GM12878 (cell line): ENCODE results near the gene MOGAT3.

Experiments
- CEBPB ChIP-seq, 2 experiments: fragments of 150-350 bp in 1 of 2; IDR thresholded peaks; 2 replicates each; pipeline ENCODE4 v1.6.1; 2012 to 2014; ENCODE audit warnings: low read depth in 2 of 2, low read length in 2 of 2, borderline replicate concordance in 1 of 2, inconsistent platforms in 1 of 2
- GATAD2B ChIP-seq: fragments of 450-650 bp; conservative IDR thresholded peaks from 2 replicates; pipeline ENCODE4 v1.6.1; 2017; ENCODE audit warnings: low read depth, mild to moderate bottlenecking, moderate library complexity
- POLR2A ChIP-seq: IDR thresholded peaks from 2 replicates; pipeline ENCODE4 v1.6.1; 2011; ENCODE audit warnings: low read depth, mild to moderate bottlenecking, low read length
- RELA ChIP-seq: fragments of 450-650 bp; IDR thresholded peaks from 2 replicates; pipeline ENCODE4 v1.8.0; 2014; ENCODE audit warnings: borderline replicate concordance; ENCODE audit not compliant: partially characterized antibody
- TAF1 ChIP-seq: IDR thresholded peaks from 2 replicates; pipeline ENCODE4 v1.6.1; 2011; ENCODE audit warnings: mild to moderate bottlenecking, low read depth, low read length, borderline replicate concordance
- TF ChIP-seq, protein P1 (sequence below), 3 experiments: IDR thresholded peaks in 2 of 3; conservative IDR thresholded peaks in 1 of 3; 2 replicates each; pipeline ENCODE4 v1.5.1; 2011; ENCODE audit warnings: low read depth in 3 of 3, low read length in 3 of 3, mild to moderate bottlenecking in 3 of 3, control low read depth in 2 of 3, moderate library complexity in 2 of 3, inconsistent platforms in 1 of 3, mixed read lengths in 1 of 3; ENCODE audit not compliant: control insufficient read depth in 2 of 3, insufficient read depth in 1 of 3; ENCODE audit errors: extremely low read depth in 1 of 3
- TF ChIP-seq, protein P2 (sequence below): IDR thresholded peaks from 2 replicates; pipeline ENCODE4 v1.6.1; 2011; ENCODE audit warnings: borderline replicate concordance, low read depth, mild to moderate bottlenecking, moderate library complexity, low read length; ENCODE audit not compliant: insufficient read depth, poor library complexity, severe bottlenecking

- TF ChIP-seq GATAD2B, result no peak
- TF ChIP-seq, protein P1, sequence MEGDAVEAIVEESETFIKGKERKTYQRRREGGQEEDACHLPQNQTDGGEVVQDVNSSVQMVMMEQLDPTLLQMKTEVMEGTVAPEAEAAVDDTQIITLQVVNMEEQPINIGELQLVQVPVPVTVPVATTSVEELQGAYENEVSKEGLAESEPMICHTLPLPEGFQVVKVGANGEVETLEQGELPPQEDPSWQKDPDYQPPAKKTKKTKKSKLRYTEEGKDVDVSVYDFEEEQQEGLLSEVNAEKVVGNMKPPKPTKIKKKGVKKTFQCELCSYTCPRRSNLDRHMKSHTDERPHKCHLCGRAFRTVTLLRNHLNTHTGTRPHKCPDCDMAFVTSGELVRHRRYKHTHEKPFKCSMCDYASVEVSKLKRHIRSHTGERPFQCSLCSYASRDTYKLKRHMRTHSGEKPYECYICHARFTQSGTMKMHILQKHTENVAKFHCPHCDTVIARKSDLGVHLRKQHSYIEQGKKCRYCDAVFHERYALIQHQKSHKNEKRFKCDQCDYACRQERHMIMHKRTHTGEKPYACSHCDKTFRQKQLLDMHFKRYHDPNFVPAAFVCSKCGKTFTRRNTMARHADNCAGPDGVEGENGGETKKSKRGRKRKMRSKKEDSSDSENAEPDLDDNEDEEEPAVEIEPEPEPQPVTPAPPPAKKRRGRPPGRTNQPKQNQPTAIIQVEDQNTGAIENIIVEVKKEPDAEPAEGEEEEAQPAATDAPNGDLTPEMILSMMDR (IDR thresholded peaks at IDR 0.05 in 2 of 3, conservative IDR thresholded peaks at IDR 0.05 in 1 of 3; ENCODE audit: control insufficient read depth in 2 of 3, extremely low read depth in 1 of 3, insufficient read depth in 1 of 3, low read depth in 3 of 3, low read length in 3 of 3), result no peak
- no peak for TF ChIP-seq RELA
- TF ChIP-seq, protein P2, sequence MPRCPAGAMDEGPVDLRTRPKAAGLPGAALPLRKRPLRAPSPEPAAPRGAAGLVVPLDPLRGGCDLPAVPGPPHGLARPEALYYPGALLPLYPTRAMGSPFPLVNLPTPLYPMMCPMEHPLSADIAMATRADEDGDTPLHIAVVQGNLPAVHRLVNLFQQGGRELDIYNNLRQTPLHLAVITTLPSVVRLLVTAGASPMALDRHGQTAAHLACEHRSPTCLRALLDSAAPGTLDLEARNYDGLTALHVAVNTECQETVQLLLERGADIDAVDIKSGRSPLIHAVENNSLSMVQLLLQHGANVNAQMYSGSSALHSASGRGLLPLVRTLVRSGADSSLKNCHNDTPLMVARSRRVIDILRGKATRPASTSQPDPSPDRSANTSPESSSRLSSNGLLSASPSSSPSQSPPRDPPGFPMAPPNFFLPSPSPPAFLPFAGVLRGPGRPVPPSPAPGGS, result no peak
- no peak for TF ChIP-seq CEBPB (IDR thresholded peaks at IDR 0.05; ENCODE audit: borderline replicate concordance in 1 of 2, low read depth in 2 of 2, low read length in 2 of 2)
- TF ChIP-seq TAF1, result no peak
- TF ChIP-seq POLR2A, result no peak
Observed at GRCh38 chr7:101226721-101227120, 25.9 kb upstream of the MOGAT3 start.
